ENCODE measurements around the gene FLNC.

Gene FLNC

GRCh38 chr7:128867241-128867640 is 37.0 kb downstream of the FLNC start:
- DNase-seq = no peak

GRCh38 chr7:128867842-128868623 is 37.8 kb downstream of the FLNC start:
- DNase-seq = no peak

GRCh38 chr7:128868624-128869137 is 38.5 kb downstream of the FLNC start:
- no peak for DNase-seq

GRCh38 chr7:128869138-128869943 is 39.1 kb downstream of the FLNC start:
- peak; percentile 27 for DNase-seq

- no peak for DNase-seq
Observed at GRCh38 chr7:128869944-128870285, 39.7 kb downstream of the FLNC start.

- no peak for DNase-seq
Observed at GRCh38 chr7:128871050-128871449, 40.8 kb downstream of the FLNC start.

- DNase-seq = no peak
Observed at GRCh38 chr7:128872394-128872824, 42.2 kb downstream of the FLNC start.

GRCh38 chr7:128873234-128873633 is 43.0 kb downstream of the FLNC start:
- no peak for DNase-seq

- DNase-seq = no peak
Observed at GRCh38 chr7:128874140-128875031, 44.2 kb downstream of the FLNC start.

GRCh38 chr7:128875523-128875948 is 45.3 kb downstream of the FLNC start:
- DNase-seq = no peak

GRCh38 chr7:128876127-128876526 is 45.9 kb downstream of the FLNC start:
- no peak for DNase-seq

GRCh38 chr7:128876586-128876977 is 46.4 kb downstream of the FLNC start:
- no peak for DNase-seq

GRCh38 chr7:128876978-128877755 is 47.0 kb downstream of the FLNC start:
- DNase-seq = no peak

- DNase-seq = no peak
Observed at GRCh38 chr7:128877756-128878120, 47.5 kb downstream of the FLNC start.

GRCh38 chr7:128878226-128879105 is 48.3 kb downstream of the FLNC start:
- no peak for DNase-seq

- no peak for DNase-seq
Observed at GRCh38 chr7:128879461-128879938, 49.3 kb downstream of the FLNC start.

- DNase-seq = peak; percentile 39
Observed at GRCh38 chr7:128879939-128880746, 49.9 kb downstream of the FLNC start.

GRCh38 chr7:128880791-128881457 is 50.7 kb downstream of the FLNC start:
- DNase-seq = no peak

- no peak for DNase-seq
Observed at GRCh38 chr7:128881458-128882125, 51.4 kb downstream of the FLNC start.
